ENCODE data around the gene NDUFA13. TPM values are rescaled to one million over a fixed set of nuclear protein-coding genes. Genes with fewer than 3 reads are reported as not detected.

Gene NDUFA13
- total RNA-seq, 1 experiment from 2014 or later = 489 TPM

GRCh38 chr19:19546751-19547162 lies 30.7 kb downstream of the NDUFA13 start:
- TF ChIP-seq, protein P1, sequence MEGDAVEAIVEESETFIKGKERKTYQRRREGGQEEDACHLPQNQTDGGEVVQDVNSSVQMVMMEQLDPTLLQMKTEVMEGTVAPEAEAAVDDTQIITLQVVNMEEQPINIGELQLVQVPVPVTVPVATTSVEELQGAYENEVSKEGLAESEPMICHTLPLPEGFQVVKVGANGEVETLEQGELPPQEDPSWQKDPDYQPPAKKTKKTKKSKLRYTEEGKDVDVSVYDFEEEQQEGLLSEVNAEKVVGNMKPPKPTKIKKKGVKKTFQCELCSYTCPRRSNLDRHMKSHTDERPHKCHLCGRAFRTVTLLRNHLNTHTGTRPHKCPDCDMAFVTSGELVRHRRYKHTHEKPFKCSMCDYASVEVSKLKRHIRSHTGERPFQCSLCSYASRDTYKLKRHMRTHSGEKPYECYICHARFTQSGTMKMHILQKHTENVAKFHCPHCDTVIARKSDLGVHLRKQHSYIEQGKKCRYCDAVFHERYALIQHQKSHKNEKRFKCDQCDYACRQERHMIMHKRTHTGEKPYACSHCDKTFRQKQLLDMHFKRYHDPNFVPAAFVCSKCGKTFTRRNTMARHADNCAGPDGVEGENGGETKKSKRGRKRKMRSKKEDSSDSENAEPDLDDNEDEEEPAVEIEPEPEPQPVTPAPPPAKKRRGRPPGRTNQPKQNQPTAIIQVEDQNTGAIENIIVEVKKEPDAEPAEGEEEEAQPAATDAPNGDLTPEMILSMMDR (conservative IDR thresholded peaks at IDR 0.05) = no peak
- Histone ChIP-seq H4K20me1 (ENCODE audit: control insufficient read depth, insufficient read depth, insufficient read length) (no peaks in the 10 kb centered on the region), H2BK12ac (ENCODE audit: insufficient read length, low read depth, low read length) (no peak overlapping the region), H2BK20ac (ENCODE audit: low read depth, low read length, poor library complexity, severe bottlenecking) (no peak overlapping the region), H3K14ac (ENCODE audit: insufficient read depth, low read length) (no peak overlapping the region), H2BK5ac (ENCODE audit: insufficient read length, low read length) (no peak overlapping the region), H3K4ac (ENCODE audit: low read depth, low read length) (no peak overlapping the region), H3K27me3 (ENCODE audit: insufficient read depth, low read length) (no peaks in the 10 kb centered on the region), H2AK5ac (ENCODE audit: insufficient read length, low read length) (no peak overlapping the region), H2BK120ac (ENCODE audit: low read depth, low read length, poor library complexity, severe bottlenecking) (no peak overlapping the region), H2AFZ (ENCODE audit: low read length) (no peak overlapping the region), H3K9me3 (ENCODE audit: control insufficient read depth, low read depth, low read length) (no peaks in the 10 kb centered on the region), H3K9ac (ENCODE audit: extremely low read depth, insufficient read length, low read length) (no peak overlapping the region), H4K91ac (ENCODE audit: insufficient read length, low read depth, low read length) (no peak overlapping the region), H3K18ac (ENCODE audit: insufficient read length, low read depth, low read length) (no peak overlapping the region), H3K79me2 (ENCODE audit: insufficient read depth, low read length) (no peaks in the 10 kb centered on the region), H3K79me1 (ENCODE audit: insufficient read depth, low read depth, low read length, poor library complexity, severe bottlenecking) (no peaks in the 10 kb centered on the region), H3K4me2 (ENCODE audit: insufficient read depth, insufficient read length, low read length) (no peak overlapping the region), H4K5ac (ENCODE audit: insufficient read length, low read depth, low read length) (no peak overlapping the region), H3K23me2 (ENCODE audit: insufficient read length, low read depth, low read length, poor library complexity, severe bottlenecking) (no peaks in the 10 kb centered on the region), H4K8ac (replicated peaks; ENCODE audit: insufficient read length, low read depth, low read length) (no peak overlapping the region), H3K56ac (ENCODE audit: insufficient read length, low read depth, low read length) (no peak overlapping the region), H2BK15ac (ENCODE audit: low read depth, low read length) (no peak overlapping the region), H3T11ph (ENCODE audit: low read length) (no peak overlapping the region), H3K27ac (ENCODE audit: insufficient read length, low read depth, low read length) (no peak overlapping the region), H3K4me1 (ENCODE audit: insufficient read depth, low read length) (no peaks in the 10 kb centered on the region), H3K23ac (ENCODE audit: insufficient read length, low read depth, low read length) (no peak overlapping the region)
- WGBS (ENCODE audit: extremely low coverage, insufficient read length, low lambda C conversion rate) = no CpG with 5 or more reads among the region's 19 CpGs
- peaks cover 2 to 4% (median 2%) of the 10 kb centered on the region in 3 experiments; a peak in 4 of 7 replicates for H3K36me3 Mint-ChIP-seq (ENCODE audit: insufficient read depth in 1 of 3, low read depth in 3 of 3)
- no peak for DNase-seq
- no peaks in the 10 kb centered on the region; a peak in 1 of 5 replicates for H3K9me3 Mint-ChIP-seq
- H3K27me3 Mint-ChIP-seq (ENCODE audit: low read depth) = peaks cover 3% of the 10 kb centered on the region; the same call in 1 of the 2 replicates
- no peak overlapping the region for H3K27ac Mint-ChIP-seq
- no peak overlapping the region for H3K4me3 Mint-ChIP-seq
- peaks cover 0 to 11% of the 10 kb centered on the region in 2 experiments; a peak in 2 of 4 replicates for H3K4me1 Mint-ChIP-seq

Data from H9 (cell line).